Activated T-helper 9 cell treated with anti-CD3 and anti-CD28 coated beads, Interleukin-2, amount 50 U/mL, for 16 hours (primary cell): Measurements from ENCODE around the gene OR2H1.
"Not testable (repeated sequence)": the region's sequence is repeated elsewhere in the genome, so short reads cannot be mapped to it uniquely, and the experiment has no call there.

ENCODE experiments used
- DNase-seq: peaks from one replicate; pipeline ENCODE4 v3.0.0-alpha.2; 2020; ENCODE audit warnings: low read depth

Gene OR2H1

DNA sequence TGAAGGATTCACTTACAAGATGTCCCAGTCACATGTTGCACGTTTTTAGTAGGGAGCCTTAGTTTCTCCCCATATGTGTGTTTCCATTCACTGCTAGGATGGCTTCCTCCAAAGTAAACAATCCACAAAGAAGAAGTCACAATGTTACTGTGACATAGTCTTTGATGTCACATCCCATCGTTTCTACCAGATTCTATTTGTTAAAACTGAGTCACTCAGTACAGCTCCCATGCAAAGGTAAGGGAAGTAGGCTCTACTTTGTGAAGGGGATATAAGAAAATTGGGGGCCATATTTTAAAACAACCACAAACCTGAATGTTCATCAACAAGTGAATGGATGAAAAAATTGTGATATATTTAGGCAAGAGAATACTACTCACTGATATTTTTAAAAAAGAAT lies at the start of gene OR2H1, which contains the start of gene OR11A1:
TSS of gene OR2H1 (plus strand) at position 185 of the 400 bp plus-strand sequence. CDS start 4,615 bp downstream, outside the sequence.
TSS of gene OR11A1 (minus strand) at position 101 of the 400 bp plus-strand sequence. CDS start 29,430 bp downstream, outside the sequence.
- DNase-seq, result no peak

DNA sequence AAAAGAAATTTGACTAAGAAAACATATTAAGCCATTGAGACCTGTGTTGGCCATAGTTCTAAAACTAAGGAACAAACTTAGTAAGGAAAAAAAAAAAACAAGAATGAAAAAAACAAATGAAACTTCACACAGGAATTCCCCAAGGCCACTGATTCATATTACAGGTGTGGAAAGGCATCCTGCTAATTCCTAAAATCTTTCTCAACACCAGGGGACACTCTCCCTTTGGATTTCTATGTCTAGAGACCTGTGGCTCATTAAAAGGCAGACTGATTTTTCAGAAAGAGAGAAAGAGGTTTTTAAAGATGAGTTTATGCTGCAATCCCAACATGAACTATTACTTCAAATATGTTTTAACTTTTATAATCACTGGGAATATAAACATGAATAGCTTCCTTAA lies 42.4 kb upstream of the OR2H1 start, which contains the start of gene OR12D1:
TSS of gene OR12D1 (plus strand) at position 341 of the 400 bp plus-strand sequence.
- DNase-seq, result no peak

DNA sequence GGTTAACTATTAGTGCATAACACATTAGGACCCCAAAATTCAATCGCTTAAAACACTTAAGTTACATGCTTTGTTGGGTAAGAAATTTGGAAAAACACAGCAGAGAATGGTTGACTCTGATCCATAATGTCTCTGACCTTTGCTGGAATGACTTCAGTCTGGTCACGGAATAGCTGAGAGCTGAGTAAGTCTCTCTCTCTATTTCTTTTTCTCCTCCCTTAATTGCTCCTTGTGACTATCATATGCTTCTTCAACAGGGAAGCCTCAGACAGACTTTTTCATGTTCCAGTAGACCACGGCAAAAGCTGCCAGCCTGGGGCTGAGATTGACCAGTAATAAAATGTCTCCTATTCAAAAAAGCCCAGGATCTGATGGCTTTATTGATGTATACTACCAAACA lies 37.4 kb upstream of the OR2H1 start:
- DNase-seq, result no peak

DNA sequence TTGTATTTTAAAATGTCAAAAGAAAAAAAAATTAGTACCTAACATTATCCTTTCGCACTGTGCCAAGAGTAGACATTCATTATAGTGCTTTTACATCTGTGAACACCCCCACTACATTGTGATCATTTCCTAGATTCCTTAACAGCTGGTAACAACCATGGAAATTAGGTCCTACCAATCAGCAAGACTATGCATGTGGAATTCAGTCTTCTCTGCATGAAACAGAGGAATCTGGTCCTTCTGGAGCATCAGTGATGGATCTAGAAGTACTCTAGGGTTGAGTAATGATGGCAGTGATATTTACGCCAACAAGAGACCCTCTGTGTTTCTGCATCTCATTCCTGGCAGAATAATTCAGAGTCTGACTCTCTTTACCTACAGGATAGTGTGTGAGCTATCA lies 32.8 kb upstream of the OR2H1 start:
- DNase-seq, result no peak

DNA sequence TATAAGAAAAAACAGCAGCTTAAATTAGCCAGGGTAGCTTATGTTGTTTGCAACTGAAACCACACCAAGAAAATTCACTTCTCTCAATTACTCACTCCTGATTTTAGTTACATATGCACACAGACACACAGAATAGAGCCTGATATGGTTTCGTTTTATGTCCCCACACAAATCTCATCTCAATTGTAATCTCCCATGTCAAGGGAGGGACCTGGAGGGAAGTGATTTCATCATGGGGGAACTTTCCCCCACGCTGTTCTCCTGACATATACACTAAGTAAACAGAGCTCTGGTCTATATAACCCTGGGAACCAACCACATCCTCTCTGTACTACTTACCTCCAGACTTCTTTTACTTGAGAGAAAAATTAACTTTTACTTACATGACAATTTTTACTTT lies 32.4 kb upstream of the OR2H1 start:
- DNase-seq, result no peak

DNA sequence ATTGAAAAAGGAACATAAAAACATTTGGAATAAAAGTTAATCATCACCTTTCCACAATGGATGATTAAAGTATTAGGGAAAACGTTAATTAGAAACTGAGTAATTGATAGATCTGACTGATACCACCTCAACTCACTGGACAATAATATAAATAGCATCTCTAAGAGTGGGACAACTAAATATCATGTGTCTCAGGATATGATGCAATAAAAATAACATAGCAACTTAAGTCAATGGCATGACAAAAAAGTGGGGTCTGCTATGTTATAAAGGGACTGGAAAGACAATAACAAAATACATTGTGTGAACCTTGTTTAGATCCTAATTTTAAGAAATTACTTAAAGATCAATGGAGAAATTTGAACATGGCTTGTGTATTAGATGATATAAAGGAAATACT lies 31.9 kb upstream of the OR2H1 start:
- no peak for DNase-seq

DNA sequence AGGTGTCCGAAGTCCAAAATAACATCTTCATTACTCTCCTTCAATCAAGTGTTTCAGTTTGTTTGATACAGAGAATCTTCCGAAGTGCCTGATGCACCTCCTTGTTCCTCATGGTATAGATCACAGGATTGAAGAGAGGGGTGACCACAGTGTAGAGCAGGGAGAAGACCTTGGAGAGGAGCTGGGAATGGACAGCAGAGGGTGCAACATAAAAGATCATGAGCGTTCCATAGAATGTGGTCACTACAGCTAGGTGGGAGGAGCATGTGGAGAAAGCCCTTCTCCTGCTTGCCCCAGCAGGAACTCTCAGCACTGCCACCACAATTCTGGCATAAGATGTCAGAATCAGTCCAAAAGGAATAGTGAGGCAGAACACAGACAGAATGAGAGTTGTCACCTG lies 30.3 kb upstream of the OR2H1 start:
- DNase-seq, result no peak

DNA sequence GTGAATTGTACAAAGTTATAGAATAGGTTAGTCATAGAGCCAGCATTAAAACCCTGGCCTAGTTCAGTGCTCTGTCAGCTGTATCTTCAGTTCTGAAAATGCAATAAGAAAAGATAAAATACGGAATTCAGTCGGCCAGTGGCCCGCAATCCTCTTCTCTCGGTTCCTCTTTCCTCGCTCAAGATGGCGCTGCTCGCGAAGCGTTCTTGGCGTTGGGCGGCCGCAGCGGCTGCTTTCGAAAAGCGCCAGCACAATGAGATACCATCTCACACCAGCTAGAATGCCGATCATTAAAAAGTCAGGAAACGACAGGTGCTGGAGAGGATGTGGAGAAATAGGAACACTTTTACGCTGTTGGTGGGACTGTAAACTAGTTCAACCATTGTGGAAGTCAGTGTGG lies 20.2 kb upstream of the OR2H1 start:
- DNase-seq, result not testable (repeated sequence)

DNA sequence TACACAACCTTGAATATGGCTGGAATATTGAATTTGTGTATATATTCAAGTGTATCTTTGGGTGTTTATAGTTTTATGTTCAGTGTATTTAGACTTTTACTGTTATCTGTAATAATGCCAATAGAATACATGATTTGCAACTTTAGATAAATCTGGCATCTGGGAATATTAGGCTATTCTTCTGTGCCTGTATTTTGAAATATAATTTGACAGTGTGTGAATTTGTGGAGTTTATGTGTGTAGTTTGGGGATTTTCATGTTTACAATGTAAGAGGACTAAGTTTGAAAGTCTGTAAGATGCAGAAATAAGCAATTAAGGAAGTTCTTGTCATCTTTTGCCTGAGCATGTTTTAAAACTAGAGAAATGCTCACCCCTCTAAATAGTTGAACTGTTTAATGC lies 17.9 kb upstream of the OR2H1 start, which contains the start of gene OR10C1:
TSS of gene OR10C1 (plus strand) at position 301 of the 400 bp plus-strand sequence. CDS start 710 bp downstream, outside the sequence.
- no peak for DNase-seq

DNA sequence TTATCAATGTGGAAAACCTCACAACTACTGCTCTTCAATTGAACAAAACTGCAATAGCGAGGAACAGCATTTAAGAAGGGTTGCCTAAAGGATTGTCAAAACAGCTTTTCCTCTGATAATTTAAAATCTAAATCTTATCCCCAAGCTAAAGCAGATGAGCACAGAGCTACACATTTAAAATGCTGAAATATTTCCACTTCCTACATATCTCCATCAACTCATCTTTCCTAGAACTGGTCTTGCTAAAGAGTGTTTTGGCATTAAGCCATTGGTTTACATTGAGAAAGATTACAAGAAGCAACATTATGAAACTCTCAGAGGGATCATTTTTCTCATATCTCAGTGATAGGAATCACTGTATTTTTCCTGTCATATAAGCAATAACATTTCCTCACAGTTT lies 14.2 kb upstream of the OR2H1 start:
- no peak for DNase-seq

DNA sequence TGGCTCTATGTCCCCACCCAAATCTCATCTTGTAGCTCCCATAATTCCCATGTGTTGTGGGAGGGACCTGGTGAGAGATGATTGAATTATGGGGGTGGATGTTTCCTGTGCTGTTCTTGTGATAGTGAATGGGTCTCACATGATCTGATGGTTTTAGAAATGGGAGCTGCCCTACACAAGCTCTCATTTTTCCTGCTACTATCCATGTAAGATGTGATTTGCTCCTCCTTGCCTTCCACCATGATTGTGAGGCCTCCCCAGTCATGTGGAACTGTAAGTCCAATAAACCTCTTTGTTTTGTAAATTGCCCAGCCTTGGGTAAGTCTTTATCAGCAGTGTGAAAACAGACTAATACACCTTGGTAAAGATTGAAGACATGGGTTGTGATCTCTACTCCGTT lies 12.9 kb upstream of the OR2H1 start:
- DNase-seq, result not testable (repeated sequence)

DNA sequence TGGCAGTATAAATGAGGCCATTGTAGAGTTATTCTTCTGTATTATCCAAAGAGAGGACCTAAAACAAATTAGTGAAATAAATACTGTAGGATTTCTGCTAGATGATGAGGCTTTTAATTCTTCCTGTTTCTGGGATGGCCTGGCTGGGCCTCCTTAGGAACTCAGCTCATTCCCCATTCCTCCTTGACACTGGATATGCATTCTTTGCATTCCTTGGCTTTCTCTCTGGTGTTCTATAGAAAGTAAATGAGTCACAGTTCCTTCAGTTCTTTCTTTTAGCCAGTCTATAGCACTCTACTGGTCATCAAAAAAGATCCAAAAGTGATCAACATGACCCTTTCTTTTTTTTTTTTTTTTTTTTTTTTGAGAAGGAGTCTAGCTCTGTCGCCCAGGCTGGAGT lies 9.3 kb upstream of the OR2H1 start:
- no peak for DNase-seq

DNA sequence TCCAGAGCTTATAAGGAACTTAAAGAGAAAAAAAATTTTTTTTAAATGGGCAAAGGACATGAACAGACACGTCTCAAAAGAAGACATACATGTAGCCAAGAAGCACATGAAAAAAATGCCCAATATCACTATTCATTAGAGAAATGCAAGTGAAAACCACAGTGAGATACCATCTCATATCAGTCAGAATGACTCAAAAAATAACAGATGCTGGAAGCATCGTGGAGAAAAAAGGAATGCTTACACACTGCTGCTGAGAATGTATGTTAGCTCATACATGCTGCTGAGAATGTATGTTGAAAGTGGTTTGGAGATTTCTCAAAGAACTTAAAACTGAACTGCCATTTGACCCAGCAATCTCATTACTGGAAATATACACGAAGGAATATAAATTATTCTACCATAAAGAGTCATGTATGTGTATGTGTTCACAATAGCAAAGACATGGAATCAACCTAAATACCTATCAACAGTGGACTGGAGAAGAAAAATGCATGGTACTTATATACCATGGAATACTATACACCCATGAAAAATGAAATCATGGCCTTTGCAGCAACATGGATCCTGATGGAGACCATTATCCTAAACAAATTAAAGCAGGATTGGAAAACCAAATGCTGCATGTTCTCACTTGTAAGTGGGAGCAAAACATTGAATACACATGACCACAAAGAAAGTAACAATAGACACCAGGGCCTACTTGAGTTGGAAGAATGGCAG lies 5.3 kb upstream of the OR2H1 start:
- no peak for DNase-seq

DNA sequence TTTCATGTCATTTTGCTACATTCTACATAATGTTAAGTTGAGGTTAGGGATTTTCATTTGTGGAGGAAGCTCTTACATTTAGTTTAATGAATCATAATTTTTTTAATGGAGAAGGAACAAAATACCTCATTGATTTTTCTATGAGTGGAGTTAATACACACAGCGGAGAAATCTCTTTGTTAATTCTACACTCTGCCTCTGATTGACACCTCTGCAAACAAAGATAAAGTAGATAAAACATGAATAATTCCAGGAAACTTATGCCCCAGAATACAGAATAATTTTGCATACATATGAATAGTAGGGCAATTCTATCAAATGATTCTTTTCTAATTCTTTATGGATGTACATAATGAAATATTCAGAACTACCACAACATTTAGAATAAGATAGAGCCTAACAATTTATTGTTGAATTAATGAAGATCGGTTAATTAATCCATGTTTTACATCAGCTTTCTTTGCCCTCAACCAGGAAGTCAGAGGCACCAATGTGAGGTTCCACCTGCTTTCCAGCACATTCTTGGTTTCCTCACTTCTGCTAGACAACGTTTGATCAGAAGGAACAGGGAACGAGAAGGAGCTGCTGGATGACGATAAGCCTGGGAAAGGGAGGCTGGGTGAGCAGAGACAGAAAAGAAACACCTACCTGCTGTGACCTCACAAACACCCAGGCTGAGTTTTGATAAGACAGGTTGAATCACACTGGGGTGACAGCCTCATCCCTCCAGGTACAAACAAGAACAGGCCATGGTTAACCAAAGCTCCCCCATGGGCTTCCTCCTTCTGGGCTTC lies 4.3 kb downstream of the OR2H1 start:
- DNase-seq, result no peak

DNA sequence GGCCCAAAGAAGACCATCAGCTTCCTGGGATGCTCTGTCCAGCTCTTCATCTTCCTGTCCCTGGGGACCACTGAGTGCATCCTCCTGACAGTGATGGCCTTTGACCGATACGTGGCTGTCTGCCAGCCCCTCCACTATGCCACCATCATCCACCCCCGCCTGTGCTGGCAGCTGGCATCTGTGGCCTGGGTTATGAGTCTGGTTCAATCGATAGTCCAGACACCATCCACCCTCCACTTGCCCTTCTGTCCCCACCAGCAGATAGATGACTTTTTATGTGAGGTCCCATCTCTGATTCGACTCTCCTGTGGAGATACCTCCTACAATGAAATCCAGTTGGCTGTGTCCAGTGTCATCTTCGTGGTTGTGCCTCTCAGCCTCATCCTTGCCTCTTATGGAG lies 5.1 kb downstream of the OR2H1 start:
- DNase-seq, result no peak

DNA sequence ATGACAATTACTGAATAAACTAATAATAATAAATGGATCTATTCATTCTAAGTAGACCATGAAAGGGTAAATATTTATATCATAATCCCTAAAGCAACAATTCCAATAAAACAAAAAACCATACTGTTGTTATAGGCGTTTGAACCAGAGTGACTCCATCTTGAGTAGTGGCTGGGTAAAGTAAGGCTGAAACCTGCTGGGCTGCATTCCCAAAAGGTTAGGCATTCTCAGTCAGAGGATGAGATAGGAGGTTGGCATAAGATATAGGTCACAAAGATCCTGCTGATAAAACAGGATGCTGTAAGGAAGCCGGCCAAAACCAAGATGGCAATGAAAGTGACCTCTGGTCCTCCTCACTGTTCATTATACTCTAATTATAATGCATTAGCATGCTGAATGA lies 8.3 kb downstream of the OR2H1 start:
- DNase-seq, result no peak

DNA sequence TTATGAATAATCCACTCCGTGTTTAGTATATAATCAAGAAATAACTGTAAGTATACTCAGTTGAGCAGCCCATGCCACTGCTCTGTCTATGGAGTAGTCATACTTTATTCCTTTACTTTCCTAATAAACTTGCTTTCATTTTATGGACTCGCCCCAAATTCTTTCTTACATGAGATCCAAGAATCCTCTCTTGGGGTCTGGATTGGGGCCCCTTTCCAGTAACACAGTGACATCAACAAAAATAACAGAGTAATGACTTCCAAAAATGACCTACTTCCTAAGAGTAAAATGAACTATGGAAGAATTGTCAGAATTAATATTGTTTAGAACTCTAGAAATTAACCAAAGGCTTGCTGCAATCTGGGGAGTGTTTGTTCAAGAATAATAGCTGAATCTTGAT lies 8.8 kb downstream of the OR2H1 start:
- no peak for DNase-seq

DNA sequence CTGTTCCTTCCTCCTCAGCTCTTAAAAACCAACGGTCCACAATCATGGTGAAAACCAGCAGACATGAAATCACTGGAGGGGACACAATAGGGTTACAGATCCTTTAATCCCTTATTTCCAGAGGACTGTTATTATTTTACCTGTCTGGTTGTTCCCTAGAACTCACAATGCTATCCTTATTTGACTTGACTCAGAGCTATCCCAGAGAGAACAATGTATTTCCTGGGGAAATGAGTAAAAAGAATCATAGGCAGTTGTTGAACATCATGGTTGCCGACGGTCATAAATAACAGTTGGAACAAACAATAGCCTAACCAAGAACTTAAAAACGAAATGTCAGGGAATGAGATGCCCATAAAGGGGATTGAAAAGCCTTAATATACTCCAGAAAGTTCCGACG lies 9.3 kb downstream of the OR2H1 start:
- no peak for DNase-seq

DNA sequence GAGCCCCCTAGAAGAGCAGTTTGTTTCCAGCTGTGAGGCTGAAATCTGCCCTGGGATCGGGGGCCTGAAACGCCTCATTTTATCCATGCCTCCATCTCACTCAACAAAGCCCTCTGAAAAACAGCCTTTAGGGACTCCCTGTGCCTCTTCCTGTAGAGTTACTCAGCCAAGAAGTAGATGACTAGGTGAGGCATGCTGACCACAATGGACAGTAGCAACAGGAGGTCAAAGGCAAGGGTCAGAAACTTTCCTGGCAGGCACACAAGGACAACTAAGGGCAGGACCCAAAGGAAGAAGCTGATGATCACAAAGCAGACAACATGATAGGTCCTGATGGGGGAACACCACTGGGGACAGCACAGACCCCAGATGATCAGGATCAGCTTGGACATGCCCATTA lies 18.0 kb downstream of the OR2H1 start:
- DNase-seq, result no peak

DNA sequence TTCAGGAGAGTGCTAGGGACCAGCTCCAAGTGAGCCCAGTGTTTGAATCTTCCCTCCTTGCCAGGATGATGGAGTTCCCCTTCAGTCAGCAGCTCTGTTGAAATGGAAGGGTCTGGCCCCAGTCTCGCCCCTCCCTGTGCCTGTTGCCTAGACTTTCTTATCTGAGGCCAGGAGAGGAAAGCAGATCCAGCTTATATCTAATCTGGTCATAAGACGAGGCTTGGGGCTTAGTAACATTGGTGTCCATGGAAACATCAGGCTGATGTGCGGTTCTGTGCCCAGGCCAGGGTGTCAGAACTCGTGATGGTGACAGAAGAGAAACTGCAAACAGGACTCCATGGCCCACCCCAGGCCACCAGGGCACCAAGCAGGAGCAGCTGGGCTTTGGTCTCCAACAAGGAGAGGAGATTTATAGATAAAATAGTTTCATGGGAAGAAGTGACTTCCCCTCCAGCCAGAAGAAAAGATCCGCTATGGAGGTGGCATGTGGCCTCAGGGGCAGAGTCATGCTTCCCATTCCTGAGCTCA lies 21.0 kb downstream of the OR2H1 start:
- DNase-seq, result no peak

DNA sequence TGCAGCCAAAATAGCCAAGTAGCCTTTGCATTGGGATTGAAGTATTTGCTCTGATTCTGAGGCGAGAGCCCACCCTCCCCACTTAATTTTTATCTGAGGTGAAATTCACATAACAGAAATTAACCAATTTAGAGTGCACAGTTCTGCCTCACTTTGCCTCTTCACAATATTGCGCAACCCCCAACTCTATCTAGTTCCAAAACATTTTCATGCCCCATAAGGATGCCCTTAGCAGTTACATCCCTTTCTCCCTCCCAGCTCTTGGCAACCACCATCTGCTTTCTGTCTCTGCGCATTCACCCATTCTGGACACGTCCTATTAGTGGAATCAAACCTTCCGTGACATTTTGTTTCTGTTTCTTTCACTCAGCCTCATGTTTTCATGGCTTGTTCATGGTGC lies 21.8 kb downstream of the OR2H1 start:
- no peak for DNase-seq

DNA sequence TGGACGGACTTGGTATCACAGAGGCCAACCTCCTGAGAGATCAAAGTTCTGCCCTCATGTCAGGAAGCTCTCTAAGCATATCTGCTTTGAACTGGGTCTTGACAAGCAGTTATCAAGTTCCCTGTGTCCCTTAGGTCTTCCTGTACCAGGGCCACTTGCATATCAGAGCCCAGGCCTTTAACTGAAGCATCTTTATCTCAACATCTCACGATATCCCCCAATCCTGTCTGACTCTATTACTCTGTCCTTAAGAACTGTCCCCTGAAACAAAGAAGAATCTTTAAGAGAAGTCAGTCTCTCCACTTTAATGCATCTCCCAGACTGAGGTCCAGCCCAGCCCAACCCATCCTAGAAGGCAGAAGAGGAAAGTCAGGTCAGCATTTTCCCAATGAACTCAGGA lies 22.6 kb downstream of the OR2H1 start:
- DNase-seq, result no peak

DNA sequence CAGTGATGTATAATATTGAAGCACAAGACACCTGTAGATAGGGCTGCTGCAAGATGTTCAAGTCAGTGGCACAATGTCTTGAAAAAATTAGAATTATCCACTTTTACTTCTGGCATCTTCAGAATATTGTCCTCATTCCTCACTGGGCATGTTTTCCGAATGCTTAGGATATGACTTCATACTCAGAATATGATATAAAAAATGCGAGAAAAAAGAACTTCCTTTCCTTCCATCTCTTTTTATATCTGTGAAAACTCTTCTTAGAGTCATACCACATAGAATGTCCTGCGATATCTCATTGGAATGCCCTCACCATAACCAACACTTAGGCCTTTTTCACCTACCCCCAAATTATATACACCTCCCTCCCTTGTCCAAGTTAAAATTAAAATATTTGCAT lies 26.2 kb downstream of the OR2H1 start:
- no peak for DNase-seq
